HG02588 (cell line): Measurements from ENCODE around the gene ZSCAN1.

Experiments
- ATAC-seq: cut with Tn5 transposase; IDR thresholded peaks from one replicate; pipeline ENCODE4 v1.9.1; 2021; ENCODE audit warnings: mild to moderate bottlenecking, moderate library complexity; ENCODE audit not compliant: unreplicated experiment

The ZSCAN1 gene

DNA sequence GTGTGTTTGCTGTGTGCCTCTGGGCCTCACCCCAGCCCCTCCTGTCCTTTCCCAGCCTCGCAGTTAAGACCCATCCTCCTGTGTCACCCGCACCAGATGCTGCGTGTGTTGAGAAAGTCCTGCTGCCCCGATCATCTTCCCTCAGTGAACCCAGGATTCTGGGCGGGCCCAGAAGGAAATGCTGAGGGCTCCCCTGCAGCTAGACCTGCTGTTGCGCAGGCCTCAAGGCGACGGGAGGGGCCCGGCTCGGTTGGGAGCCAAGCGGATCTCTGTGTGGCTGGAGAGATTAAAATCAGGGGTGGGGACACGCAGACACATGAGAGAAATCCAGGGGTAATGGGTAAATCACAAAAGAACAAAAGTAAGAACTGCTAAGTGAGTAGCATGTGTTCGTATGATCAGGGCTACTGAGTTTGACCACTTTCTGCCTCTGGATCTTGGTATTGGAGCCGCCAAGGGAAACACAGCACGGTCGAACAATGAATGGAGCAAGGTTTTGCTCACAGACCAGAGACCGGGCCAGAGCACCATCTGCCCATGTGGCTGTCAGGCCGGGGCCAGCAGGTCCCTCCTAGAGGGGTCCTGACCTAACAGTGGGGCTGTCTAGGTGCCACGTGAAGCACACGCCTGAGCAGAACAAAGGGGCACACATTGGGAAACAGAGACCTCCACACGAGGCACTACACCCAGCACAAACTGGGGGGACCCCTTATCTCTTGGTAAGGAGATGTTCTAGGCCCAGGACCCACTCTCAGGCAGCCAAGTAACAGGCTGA is 7.1 kb downstream of the ZSCAN1 start:
- no peak for ATAC-seq

DNA sequence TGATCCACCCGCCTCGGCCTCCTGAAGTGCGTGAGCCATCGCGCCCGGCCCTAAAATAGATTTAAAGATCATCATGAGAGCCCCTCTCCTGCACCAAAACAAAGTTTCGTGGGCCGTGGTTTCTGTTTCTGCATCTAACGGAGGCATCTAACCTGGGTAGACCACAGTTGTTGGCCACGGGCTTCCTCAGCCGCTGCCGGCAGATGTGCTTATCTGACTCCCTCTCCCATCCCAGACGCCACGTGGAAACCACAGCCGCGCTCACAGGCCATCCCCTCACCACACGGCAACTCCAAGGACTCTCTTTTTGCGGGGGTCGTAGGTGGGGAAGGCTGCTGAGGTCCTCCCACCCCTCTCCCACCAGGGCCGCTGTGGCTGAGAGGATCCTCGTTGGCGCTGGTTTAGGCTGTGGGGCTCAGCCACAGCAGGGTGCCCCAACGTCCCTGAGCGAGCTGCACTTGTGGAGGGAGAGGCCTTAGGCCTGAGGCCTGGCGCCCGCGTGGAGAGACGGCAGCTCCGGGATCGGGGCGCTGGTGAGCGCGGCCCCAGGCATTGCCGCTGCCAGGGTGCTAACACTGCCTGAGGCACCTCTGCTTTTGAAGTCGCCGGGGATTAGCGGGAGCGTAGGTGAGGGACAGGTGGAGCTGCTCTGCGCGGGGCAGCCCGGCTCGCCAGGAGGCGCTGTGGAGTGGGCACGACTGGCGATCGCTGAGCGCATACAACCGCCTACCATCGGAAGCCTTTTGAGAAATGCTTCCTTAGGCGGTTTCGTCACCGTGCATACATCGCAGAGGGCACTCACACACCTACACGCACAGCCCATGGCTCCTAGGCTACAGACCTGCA is 8.9 kb downstream of the ZSCAN1 start:
- no peak for ATAC-seq

DNA sequence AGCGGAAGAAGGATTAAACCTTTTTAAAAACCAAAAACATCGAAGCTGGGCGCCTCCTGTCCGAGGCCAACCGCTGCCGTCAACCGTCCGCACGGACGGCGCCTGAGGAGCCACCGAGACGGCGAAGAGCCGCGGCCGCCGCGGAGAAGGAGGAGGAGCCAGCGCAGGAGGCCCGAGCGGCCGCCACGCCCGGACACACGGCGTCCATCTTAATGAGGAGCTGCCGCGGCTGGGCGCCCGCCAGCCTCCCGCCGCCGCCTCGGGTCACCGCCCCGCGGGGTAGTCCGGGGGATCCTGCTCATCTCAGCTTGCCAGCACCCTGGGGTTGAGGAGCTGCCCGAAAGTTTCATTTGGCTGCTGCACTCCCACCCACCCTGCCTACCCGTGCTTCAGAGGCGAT is 10.6 kb downstream of the ZSCAN1 start:
- ATAC-seq: no peak

- ATAC-seq: no peak
Observed at GRCh38 chr19:58044886-58045285, 11.1 kb downstream of the ZSCAN1 start.

- no peak for ATAC-seq
Observed at GRCh38 chr19:58045411-58046050, 11.7 kb downstream of the ZSCAN1 start.

DNA sequence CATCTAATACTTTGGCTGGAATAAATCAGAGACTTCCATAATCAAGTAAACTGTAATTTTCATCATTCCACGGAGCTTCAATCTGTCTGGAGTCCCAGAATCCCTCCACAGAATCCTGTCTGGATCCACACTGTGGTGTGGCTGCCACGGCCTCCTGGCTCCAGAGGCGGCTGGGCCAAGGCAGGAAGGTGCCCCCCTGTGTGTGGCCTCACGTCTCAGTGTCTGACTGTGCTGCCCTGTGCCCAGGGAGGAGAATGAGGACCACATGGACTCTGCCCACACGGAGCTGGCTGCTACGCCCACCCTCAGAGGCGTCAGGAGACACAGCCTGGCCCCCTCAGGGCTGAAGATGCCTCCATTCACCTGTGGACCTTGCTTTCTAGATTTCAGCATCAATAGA is 13.0 kb downstream of the ZSCAN1 start:
- ATAC-seq: no peak

DNA sequence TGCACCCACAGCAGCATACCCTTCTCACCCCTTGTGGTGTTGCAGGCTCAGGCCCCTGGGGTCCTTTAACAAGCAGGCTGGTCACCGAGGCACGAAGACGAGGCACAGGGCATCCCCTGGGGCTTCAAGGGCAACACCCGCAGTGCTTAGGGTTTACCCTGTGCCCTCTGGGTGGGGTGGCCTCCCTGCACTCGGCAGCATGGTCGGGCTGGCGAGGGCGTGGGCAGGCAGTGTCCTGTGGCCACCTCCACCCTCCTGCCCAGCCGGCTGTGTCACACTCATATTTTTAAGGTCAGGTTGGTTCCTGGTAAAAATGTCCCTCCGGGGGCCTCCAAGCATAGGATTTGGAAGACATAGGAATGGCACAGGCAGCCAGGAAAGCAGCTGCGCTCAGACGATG is 13.8 kb downstream of the ZSCAN1 start:
- ATAC-seq: no peak

DNA sequence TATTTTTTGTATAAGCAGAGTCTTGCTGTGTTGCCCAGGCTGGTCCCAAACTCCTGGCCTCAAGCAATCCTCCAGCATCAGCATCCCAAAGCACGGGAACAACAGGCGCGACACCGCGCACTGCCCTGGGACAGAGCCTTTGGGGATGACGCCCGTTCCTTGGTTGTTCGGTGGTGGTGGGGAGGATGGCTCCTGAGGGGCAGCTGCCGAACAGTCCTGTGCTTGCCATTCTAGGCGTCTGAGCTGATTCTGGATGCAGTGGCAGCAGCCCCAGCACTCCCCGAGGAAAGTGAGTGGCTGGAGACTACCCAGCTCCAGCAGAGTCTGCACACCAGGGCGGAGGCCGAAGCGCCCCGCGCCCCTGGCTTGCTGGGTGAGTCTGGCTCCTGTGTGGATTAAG is 18.4 kb downstream of the ZSCAN1 start:
- ATAC-seq: no peak

GRCh38 chr19:58053480-58054156 is 19.8 kb downstream of the ZSCAN1 start:
- no peak for ATAC-seq

GRCh38 chr19:58054901-58055874 is 21.4 kb downstream of the ZSCAN1 start:
- no peak for ATAC-seq

DNA sequence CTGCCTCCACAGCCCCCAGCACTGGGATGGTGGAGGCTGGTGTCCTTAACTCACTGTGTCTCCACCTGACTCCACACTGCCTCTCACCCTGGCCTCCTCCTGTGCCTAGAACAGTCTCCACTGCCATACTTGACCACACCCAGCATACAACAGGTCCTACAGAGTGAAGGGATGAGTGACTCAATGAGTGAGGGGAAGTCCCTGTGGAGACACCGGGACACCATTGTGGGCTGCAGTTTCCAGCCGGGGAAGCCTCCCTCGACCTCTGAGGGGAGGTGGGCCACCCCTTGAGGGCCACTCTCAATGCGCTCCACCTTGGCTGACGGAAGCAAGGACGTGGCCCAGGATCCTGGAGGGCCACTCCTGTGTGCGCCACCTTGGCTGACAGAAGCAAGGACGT is 22.4 kb downstream of the ZSCAN1 start:
- no peak for ATAC-seq

DNA sequence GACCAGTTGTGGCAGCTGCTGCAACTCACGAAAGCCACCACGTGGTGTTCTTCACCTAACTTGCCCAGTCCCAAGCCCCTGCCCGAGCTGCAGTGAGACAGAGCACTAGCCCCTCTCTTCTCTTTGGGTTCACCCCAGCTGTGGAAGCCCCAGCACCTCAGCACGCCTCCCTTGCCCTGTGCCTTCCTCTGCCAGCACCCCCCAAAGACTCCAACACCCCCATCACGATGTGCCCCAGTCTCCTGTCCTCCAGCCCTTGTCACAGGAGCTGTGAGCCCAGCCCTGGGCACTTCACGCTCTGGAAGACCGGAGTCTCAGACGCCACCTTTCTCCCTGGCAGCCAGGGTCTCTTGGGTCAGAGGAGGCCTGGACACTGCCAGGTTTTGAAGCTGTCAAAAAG is 23.0 kb downstream of the ZSCAN1 start:
- ATAC-seq: no peak

DNA sequence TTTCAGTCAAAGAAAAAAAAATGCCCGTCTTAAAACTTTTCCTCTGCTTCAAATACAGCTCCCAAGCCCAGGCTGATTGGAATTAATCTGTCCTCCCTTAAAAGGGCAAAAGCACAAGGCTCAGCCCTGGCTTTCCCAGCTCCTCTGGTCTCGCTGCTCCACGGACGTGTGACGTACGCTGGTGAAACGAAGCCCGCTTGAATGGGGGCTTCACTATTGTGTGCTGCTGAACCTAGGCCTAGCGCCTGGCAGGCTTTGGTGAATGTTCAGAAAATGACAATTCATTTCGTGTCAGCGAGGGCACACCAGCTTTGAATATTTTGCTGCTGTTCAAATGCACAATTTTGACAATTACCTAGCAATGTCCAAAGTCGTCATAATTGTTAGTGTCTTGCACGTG is 24.6 kb downstream of the ZSCAN1 start:
- no peak for ATAC-seq

DNA sequence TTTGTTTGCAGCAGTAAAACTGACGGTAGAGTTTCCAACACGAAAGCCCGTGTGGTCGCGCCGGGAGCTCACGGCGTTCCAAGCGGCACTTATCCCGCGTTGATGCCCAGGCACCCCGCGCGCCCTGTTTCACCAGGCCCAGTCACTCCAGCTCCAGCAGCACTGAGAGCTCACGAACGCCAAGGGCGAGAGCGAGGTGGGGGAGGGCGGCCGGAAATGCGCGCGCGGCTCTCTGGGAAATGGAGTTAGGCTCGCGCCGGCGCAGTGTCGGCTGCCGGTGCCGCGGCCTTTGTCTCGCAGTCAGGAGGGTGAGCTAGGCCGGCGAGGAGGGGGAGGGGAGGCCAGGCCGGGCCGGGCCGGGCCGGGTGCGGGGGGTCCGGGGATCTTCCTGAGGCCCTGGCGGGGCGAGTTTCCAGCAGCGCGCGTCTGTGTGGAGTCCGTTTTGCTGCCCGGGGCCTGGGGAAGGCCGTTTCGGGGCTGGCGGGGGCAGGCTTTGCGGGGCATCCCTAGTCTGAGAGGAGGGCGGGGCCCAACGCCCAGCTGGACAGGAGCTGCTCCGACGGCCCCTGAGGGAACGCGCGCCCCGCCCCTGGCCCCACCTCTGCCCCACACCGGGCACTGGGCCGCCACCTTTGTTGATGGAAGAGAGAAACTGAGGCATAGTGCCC is 25.3 kb downstream of the ZSCAN1 start, which contains the start of gene ZNF135:
ZNF135 (plus strand) TSS at position 280 of the 668 bp plus-strand sequence. CDS start 721 bp downstream, outside the sequence.
- no peak for ATAC-seq

DNA sequence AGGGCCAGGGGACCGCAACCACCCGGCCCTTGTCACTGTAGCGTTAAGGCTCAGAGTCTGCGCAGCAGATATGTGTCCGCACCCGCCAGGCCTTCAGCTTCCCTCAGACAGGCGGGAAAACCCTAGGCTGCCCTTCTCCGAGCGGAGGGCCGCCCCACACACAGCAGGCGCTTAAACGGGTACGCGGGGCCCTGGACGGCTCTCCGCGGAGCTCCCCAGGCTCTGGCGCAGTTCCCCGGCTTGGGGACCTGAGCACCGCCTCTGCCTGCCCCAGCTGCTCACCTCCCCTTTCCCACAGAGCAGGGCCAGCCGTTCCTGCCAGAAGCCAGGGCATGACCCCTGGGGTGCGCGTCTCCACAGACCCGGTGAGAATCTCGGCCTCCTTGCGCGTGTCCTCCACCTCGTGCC is 25.9 kb downstream of the ZSCAN1 start:
- no peak for ATAC-seq

GRCh38 chr19:58060231-58060630 is 26.4 kb downstream of the ZSCAN1 start:
- ATAC-seq: no peak

GRCh38 chr19:58063712-58064111 is 29.9 kb downstream of the ZSCAN1 start:
- ATAC-seq: no peak

DNA sequence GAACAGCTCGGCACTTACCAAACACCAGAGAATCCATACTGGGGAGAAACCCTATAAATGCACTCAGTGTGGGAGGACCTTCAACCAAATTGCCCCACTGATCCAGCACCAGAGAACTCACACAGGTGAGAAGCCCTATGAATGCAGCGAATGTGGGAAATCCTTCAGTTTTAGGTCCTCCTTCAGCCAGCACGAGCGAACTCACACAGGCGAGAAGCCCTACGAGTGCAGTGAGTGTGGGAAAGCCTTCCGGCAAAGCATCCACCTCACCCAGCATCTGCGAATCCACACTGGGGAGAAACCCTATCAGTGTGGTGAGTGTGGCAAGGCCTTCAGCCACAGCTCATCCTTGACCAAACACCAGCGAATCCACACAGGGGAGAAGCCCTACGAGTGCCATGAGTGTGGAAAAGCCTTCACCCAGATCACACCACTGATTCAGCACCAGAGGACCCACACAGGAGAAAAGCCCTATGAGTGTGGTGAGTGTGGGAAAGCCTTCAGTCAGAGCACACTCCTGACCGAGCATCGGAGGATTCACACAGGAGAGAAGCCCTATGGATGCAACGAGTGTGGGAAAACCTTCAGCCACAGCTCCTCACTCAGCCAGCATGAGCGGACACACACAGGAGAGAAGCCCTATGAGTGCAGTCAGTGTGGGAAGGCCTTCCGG is 33.6 kb downstream of the ZSCAN1 start:
- no peak for ATAC-seq

DNA sequence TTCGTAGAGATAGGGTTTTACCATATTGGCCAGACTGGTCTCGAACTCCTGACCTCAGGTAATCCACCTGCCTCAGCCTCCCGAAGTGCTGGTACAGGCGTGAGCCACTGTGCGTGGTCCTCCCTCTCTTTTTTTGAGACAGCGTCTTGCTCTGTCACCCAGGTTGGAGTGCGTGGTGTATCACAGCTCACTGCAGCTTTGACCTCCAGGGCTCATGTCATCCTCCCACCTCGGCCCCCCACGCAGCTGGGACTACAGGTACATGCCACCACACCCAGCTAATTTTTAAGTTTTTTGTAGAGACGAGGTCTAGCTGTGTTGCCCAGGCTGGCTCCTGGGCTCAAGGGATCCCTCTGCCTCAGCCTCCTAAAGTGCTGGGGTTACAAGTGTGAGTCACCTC is 46.0 kb downstream of the ZSCAN1 start:
- no peak for ATAC-seq
